Right hindlimb (tissue), 1 donor: Measurements from ENCODE around the gene OBSCN.
"Not testable (repeated sequence)": the region's sequence is repeated elsewhere in the genome, so short reads cannot be mapped to it uniquely, and the experiment has no call there.

Source experiments
- DNase-seq: peaks from one replicate; pipeline ENCODE4 v3.0.0-alpha.2; 2018

Gene OBSCN

GRCh38 chr1:228263636-228264035 lies 55.8 kb downstream of the OBSCN start:
- DNase-seq, result no peak

GRCh38 chr1:228264090-228264829 lies 56.4 kb downstream of the OBSCN start:
- no peak for DNase-seq

GRCh38 chr1:228265167-228265566 lies 57.3 kb downstream of the OBSCN start:
- DNase-seq, result no peak

GRCh38 chr1:228267962-228268880 lies 60.4 kb downstream of the OBSCN start:
- DNase-seq, result no peak

- no peak for DNase-seq
Observed at GRCh38 chr1:228268881-228269265, 61.0 kb downstream of the OBSCN start.

GRCh38 chr1:228269431-228269830 lies 61.6 kb downstream of the OBSCN start:
- not testable (repeated sequence) for DNase-seq

- no peak for DNase-seq
Observed at GRCh38 chr1:228270032-228270431, 62.2 kb downstream of the OBSCN start.

GRCh38 chr1:228271701-228272251 lies 63.9 kb downstream of the OBSCN start:
- DNase-seq, result no peak

GRCh38 chr1:228272331-228272791 lies 64.5 kb downstream of the OBSCN start:
- no peak for DNase-seq

- no peak for DNase-seq
Observed at GRCh38 chr1:228272831-228273571, 65.2 kb downstream of the OBSCN start.

GRCh38 chr1:228273720-228274451 lies 66.0 kb downstream of the OBSCN start:
- no peak for DNase-seq

GRCh38 chr1:228274452-228275178 lies 66.8 kb downstream of the OBSCN start:
- DNase-seq, result no peak

GRCh38 chr1:228275179-228275429 lies 67.3 kb downstream of the OBSCN start:
- no peak for DNase-seq

- peak; percentile 93 for DNase-seq
Observed at GRCh38 chr1:228275430-228276173, 67.8 kb downstream of the OBSCN start.

GRCh38 chr1:228276174-228276831 lies 68.5 kb downstream of the OBSCN start:
- DNase-seq, result no peak

- DNase-seq, result no peak
Observed at GRCh38 chr1:228276901-228277490, 69.2 kb downstream of the OBSCN start.

- no peak for DNase-seq
Observed at GRCh38 chr1:228277491-228278431, 69.9 kb downstream of the OBSCN start.

GRCh38 chr1:228278432-228278941 lies 70.6 kb downstream of the OBSCN start:
- DNase-seq, result no peak
